Epidermal melanocyte (primary cell): Measurements from ENCODE around the gene ARHGAP22.

ENCODE experiments used
- DNase-seq: peaks from one replicate; pipeline ENCODE4 v3.0.0; 2011; ENCODE audit warnings: low spot score; ENCODE audit not compliant: insufficient read length

ARHGAP22 gene

DNA sequence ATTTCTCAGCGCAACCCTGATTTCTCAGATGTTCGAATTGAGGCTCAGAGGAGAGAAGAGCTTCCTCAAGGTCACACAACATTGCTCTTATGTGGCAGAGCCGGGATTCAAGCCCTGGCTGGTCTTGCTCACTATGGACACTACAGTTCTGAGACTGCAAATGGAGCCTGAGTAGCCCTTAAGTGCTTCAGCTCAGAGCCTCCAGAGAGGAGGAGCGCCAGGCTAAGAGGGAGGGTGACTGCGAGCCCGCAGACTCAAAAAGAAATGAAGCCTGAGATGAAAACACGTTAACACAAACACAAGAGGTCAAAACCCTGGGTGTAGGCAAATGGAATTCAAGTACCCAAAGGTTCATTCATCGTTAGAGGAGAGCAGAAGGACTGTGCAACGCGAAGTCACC is 13.9 kb downstream of the ARHGAP22 start:
- no peak for DNase-seq

DNA sequence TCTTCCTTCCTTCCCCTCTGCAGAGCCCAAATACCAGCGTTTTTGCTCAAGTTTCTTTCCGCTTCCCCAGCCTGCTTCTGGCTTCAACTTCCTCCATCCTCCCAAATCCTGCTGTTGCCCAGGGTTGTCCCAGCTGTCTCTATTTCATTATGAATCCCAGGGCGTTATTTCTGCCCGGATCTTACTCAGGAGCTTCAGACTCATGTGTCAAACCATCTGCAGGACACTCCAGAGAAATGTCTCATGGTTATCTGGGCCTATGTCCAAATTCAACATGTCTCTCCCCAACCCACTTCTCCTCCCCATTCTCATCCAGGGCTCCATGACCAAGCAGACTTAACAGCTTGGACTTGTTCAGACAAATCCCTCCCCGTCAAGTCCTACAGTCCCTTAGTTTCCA is 15.6 kb downstream of the ARHGAP22 start:
- DNase-seq = peak; percentile 40

DNA sequence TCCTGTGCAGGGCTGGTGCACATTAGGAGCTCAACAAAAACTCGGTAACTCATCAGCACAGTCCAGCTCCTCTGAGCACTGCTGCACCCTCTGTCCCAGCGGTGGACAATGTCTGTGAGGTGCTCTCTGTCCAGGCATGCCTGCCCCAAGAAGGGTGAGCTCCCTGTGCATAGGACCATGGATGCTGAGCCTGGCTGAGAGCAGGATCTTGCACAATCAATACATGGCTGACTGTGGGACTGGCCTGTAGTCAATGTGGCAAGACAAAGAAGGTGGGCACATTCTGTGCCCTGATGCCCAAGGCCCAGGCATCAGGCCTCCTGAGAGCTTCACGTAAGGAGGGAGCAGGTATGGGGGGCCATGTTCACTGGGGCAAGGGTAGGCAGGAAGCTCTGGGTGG is 17.1 kb downstream of the ARHGAP22 start:
- DNase-seq = no peak

DNA sequence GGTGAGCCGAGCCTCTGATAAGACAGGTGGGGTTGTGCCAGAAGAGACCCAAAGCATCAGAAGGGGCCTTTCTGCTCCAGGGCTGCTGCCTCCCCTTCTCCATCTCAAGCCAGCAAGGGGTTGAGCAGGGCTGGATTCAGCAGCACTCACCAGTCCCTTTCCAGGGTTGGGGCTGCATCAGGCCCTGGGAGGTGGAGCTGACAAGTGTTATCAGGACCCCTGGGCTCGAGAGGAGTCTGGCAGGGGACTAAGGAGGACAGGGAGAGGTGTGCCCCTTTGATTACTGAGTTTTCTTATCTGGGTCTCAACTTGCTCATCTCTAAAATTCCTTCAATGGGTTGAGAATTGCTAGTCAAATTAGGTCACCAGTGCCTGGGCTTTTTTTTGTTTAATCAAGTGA is 17.8 kb downstream of the ARHGAP22 start:
- no peak for DNase-seq

DNA sequence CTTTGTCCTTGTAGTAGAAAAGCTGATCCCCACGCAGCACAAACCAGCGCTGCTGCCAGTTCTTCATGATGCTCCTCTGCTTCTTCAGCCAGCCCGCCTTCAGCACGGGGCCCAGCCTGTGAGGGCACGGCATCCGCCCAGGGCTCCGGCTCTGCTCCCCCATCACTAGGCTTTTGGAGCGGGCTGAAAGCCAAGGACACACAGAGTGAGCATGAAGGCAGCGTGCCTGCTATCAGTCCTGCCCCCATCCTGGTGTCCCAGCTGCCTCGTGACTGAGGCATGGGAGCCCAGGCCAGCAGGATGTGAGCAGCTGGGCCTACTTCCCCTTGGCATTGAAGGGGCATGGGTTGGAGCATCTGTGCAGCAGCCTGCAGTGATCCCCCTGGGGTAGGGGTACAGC is 21.9 kb downstream of the ARHGAP22 start:
- DNase-seq = no peak

DNA sequence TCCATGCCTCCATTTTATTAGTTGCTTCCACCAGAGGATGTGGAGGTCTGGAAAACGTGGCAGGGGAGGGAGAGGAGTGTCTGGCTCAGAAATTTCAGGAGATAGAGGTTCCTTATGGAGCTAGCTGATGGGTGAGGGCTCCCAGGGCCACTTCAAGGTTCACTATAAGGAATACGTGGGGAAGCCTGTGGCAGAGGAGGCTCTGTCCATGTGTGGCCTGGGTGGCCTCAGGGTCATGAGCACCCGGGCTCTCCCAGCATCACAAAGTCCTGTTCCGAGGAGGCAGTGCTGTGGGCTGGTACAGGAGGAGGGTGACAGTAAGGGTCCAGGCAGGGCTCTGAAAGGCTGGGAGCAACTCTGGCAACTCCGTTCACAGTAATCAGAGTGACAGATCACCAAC is 24.6 kb downstream of the ARHGAP22 start:
- no peak for DNase-seq

DNA sequence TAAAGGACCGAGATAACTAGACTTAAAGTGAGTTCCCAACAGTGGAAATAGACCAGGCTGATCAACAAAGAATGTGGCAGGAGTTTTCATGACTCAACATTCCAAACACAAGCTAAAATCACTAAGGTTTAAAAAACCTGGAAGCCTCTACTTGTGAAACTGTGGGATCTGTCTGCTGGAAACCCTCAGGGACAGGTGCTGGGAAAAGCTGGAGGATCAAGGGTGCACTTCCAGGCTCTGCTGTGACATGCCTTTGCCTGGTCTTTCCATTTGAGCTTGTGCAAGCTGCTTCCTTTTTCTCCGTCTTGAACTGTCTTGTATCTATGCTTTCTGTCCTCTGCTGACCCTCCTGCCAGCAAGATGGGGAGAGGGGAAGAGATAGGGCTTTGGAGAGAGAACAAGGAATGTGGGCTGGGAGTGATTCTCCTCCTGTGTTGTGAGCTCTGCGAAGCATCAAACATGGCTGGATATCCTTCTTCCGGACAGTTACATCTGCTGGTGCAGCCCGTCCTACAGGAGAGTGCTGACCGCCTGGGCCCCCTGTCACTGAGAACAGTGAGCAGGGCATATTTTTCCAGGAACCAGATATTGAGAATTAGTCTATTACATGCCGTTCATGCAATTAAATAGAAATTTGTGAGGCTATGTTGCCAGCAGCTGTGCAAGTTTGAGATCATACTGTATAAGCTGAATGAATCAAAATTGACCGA is 25.5 kb downstream of the ARHGAP22 start:
- no peak for DNase-seq

DNA sequence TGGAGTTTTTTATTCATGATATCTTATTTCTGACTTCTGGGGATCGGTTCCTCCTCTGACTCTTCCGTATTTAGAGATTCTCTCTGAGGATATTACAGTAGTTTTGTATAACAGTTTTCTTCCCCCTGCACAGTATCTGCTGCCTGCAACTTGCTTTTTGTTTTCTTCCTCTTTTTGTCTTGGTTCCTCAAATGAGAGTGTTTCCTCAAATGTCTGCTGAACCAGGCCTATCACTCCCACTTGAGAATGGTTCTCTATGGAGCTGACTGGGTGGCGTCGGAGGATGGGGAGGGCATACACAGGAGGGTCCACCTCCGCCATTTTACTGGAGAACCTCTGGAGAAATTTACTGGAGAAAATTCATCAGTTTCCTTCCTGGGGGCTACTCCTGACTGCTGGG is 27.7 kb downstream of the ARHGAP22 start:
- DNase-seq = no peak

DNA sequence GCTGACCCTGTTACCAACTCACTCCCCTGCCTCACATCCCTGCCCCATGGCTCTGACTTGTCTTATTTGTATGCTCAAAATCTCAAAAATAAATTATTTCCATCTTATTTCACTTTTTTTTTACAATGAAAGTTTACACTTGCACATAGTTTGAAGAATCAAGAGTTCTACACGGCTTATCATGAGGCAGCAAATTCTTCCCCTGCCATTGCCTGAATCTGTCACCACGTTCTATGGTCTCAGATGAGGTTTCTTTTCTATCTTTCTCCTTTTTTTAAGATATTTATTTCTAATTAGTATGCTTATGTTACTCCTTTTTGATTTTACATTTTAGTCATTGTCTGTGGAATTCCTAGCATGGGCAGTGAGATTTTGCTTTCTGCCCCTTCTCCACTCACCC is 28.4 kb downstream of the ARHGAP22 start:
- DNase-seq = no peak

DNA sequence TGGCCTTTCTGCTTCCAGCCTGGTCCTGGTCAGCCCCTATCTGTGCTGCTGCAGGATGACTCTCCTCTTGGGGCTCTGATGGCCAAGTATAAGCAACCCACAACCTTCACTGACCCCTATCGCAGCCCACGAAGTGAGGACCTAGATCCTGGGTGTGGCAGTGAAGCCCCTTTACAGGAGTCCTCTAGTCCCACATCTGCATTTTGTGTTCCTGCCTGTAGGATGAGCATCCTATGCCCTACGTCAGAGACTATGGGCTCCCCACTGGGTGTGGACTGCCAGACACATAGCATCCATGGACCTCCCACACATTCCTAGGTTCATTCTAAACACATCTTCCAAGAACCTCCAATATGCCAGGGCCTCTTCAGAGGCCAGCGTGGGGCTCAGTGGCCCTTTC is 29.0 kb downstream of the ARHGAP22 start:
- DNase-seq = no peak

DNA sequence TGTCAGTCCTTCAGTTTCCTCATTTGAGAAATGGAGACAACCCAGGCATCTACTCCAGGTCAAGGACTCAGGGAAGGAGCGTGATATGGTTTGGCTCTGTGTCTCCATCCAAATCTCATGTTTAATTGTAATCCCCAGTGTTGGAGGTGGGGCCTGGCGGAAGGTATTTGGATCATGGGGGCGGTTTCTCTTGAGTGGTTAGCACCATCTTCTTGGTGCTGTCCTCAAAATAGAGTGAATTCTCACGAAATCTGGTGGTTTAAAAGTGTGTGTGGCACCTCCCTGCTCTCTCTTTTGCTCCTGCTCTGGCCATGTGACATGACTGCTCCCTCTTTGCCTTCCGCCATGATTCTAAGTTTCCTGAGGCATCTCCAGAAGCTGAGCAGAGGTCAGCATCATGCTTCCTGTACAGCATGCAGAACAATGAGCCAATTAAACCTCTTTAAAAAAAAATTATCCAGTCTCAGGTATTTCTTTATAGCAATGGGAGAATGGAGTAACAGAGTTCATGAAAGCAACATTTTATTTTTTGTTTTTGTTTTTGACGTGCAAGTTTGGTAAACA is 30.0 kb downstream of the ARHGAP22 start:
- DNase-seq = no peak

DNA sequence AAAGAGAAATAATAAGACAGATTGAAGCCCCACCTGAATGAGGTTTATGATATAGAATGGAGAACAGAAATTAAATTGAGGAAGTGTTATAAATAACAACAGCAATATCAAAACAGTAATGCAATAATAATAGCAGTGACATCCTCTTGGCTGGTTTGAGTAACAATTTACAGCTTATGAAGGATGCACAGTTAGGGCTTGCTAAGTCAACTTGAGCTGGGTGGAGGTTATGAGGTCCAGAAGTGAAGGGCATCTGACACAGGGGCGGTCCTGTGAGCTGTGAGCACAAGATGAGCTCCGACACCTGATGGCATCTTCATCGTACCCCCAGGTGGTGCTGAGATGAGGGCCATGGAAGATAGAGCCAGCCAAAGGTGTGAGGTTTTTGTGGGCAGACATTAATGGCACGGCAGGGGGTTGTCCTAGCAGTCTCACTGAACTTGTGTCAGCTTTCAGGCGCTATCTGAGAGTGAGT is 30.5 kb downstream of the ARHGAP22 start:
- no peak for DNase-seq

DNA sequence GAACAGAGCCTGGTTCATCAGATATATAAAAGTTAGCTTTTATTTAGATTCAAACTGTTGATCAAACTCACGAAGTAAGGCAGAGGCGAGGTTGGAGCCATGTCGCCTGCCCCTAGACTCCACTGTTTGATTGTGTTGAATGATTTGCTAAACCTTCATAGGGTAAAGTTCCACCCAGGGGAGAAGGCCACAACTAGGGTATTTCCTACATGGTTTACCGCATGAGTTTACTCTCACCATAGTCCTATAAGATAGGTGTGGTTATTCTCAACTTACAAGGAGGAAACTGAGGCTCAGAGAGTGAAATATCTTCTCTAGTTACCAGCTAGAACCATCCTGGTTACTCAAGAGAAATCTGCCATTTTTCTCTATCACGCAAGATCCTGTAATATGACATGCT is 31.8 kb downstream of the ARHGAP22 start:
- no peak for DNase-seq

DNA sequence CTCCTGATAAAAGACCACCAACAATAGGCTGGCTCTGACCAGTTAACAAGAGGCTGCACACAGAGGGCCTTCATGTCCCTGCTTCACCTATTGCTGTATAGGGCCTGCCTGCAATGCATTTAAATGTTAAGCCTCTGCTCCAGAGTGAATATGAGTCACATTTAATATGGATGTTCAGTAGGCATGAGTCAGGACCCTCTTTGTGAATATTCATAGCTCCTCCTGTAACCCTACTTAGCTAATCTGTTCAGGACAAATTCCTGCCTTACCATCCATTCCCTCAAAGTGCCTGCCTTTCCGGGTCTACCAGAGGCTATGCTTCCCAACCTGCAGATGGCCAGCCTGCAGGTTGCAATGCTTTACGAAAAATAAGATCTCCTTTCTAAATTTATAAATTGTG is 32.5 kb downstream of the ARHGAP22 start:
- DNase-seq = no peak

DNA sequence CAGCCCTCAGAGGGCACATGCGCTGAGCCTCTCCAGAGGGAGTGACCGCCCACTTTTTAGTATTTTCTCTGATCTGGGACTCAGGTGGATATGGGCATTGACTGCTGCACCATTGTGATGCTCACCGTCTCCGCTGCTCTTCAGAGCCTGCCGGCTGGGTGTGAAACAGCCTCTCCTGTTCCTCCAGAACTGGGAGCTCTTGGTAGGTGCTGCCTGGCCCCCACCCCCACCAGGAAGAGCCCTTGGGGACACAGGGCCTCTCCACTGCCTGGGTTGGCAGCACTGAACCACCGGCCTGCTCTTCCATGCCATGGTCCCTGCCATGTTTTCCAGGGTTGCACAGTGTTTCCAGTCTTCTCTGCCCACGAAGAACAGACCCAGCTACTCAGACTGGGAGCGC is 36.3 kb downstream of the ARHGAP22 start:
- DNase-seq = no peak

DNA sequence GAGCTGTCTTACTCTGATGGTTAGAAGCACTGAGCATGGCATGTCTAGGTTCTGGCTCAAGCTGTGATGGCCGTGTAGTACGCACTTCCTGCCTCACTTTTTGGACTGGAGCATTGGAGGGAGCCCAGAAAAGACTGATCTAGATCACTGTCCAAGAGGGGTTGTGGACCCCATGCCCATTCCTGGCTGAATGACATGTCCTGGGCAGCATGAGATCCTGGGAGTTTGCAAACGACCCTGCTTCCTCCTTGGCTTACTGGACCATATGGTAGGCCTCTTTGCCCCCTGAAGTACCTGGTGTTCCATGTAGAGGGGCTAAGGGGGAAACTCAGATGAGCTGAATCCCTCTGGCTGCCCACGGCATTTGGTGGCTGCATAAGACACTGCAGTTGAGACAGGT is 36.7 kb downstream of the ARHGAP22 start:
- DNase-seq = no peak

DNA sequence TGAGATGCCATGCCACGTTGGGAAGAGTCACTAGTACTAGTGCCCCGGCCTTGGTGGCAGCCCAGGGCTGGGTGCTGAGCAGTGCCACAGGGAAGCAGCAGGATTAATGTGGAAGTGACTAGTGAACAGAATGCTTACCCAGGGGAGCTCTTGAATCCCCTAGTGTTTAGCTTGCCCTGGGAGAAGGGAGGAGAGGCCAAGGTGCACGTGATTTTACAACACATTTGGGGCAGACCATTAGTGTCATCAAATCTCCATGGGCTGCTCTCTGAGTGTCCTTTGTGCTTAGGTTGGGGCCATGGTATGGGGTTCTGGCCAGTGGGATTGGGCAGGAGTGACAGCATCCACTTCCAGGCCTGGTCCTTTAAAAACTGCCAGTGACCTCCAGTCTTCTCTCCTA is 37.5 kb downstream of the ARHGAP22 start:
- no peak for DNase-seq

DNA sequence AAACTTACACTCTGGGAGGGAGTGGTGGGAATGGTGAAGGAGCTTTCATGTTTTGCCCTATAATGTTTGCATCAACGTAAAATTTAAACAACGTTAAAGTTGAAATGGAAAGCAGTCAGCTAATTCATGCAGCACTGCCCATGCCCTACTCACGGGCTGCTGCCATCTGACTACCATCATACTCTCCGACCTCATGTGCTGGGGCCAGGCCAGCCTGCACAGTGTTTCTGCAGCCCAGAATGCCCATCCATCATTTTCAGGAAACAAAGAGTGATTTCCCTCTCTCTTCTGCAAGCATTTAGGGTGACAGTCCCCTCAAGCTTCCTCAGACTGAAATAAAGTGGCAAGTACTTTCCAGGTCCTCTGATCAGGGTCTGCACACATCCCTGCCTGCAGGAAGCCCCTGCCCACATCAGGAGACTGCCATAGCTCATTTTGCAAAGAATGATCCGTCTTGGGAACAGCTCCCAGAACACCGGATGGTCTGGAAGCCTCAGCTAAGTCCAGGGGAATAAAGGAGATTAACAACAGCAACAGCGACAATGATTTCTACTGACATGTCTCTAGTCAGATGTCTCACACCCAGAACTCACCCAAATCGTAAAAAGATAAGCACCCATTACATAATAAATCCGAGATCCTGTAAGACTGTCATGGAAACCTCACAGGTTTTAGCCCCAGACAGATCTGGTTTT is 40.3 kb downstream of the ARHGAP22 start:
- DNase-seq = no peak

DNA sequence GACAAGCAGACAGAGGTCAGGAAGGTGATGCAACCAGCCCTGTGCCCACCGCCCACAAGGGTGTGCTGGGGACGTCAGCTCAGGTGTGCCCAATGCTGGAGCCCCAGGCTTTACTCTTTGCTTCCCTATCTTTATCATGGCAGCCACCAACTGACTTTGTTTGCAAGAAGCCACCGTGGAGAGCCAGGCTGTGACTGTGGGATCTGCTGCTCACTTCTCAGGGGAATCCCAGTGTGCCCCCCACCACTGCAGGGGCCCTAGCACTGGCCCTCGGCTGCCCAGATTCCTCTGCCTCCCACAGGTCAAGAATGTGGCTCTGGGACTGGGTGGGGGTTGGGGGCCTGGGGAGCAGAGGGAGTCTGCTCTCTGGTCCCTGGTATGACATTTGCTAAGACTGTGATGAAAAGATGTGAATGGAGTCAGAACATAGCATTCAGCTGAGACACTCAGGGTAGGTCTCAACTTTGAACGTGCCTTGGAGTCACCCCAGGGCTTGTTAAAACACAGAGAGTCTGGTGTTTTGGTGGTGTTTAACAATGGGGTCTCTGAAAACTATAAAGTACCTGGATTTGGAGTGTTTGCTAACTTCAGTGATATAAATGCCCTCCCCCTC is 47.3 kb downstream of the ARHGAP22 start:
- no peak for DNase-seq

DNA sequence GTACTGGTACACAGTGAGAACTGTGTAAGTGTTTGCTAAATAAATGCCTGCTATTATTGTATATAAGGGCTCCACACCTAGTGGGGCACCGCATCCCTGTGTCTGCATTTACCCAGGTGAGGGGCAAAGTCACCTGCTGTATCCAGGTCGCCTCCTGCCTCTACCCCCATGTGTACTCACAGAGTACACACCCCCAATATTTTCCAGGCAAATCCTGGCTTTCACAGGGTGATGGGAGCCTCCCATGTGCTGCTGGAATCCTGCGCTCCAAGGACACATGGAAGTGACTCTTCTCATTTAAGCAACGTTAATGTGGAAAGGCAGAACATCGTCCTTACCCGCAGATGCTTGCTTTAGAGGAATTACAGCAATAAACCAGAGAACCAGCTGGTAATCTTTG is 48.2 kb downstream of the ARHGAP22 start:
- no peak for DNase-seq

DNA sequence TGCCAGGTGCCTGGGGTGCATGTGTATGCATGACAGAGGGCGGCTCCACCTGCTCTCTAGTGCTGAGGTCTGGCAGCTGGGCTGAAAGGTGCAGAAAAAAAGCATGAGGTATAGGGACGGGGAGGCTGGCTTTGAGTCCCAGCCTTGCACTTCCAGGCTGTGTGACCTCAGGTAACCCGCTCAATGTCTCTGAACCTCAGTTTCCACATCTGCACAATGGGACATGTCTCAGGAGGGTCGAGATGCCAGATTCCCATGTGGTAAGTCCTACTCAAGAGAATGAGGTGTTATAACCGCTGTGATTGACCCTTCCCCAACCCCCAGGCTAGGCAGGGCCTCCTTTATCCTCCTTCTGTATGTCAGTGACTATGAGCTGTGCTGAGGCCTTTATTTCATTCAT is 48.8 kb downstream of the ARHGAP22 start:
- DNase-seq = no peak

DNA sequence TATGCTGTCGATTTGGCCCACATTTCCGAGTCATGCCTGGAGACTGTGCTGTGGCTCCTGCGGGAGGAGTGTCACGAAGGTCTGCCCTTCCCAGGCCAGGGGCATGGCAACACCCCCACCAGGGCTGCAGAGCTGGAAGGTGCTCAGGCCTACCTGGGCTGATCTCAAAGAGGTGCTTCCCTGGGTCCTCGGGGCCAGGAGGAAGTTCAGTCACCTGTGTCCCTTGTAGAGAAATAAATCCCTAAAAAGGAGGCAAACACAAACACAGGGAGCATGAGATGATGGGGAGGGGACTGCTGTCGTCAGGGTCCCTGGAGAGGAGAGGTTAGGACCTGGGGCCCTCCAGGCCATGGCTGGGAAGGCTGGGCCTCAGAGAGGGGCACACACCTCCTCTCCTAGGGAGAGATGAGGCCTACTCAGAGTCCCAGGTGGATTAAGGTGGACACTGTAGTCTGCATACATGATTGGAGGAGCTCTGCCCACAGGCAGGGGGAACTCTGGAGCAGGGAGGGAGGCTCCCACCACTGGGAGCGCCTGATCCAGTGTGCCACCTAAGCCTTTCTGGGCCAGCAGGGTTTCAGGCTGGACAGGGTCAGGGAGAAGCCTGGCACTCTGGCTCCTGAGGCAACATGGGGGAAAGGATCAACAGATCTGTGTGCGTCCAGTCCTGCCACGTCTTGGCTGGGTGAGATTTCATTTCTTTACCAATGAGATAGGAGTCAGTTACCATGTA is 49.4 kb downstream of the ARHGAP22 start:
- DNase-seq = no peak
